Right lobe of liver (tissue), 6 donors: ENCODE results near the gene DNAH2. TPM values are rescaled to one million over a fixed set of nuclear protein-coding genes. Genes with fewer than 3 reads are reported as not detected.

ENCODE experiments used
- ATAC-seq, 4 donors: fragments of 200-7000 bp; cut with Tn5 transposase; one replicate each; pipeline ENCODE4 v1.9.1; 2020; ENCODE audit warnings: mild to moderate bottlenecking in 4 of 4, moderate library complexity in 4 of 4
- DNase-seq, 3 donors: peaks; one replicate each; pipeline ENCODE4 v3.0.0-alpha.2; 2020
- H3K27ac ChIP-seq, 3 donors: fragments of 200-600 bp; one replicate each; pipeline ENCODE4 v1.8.0; 2022
- H3K27me3 ChIP-seq, 2 donors: fragments of 200-600 bp; one replicate each; pipeline ENCODE4 v1.8.0; 2022
- H3K36me3 ChIP-seq, 4 donors: fragments of 200-600 bp; sonication (generic) in 1 of 4; one replicate each; pipeline versions ENCODE4 v1.5.1 to v1.8.0; 2017 to 2022; ENCODE audit warnings: control low read depth in 1 of 4
- H3K4me1 ChIP-seq, 4 donors: fragments of 200-600 bp; sonication (generic) in 1 of 4; one replicate each; pipeline versions ENCODE4 v1.5.1 to v1.8.0; 2017 to 2022; ENCODE audit warnings: control low read depth in 1 of 4
- H3K4me3 ChIP-seq, 3 donors: fragments of 200-600 bp; one replicate each; pipeline ENCODE4 v1.8.0; 2022
- H3K9me3 ChIP-seq, 4 donors: fragments of 200-600 bp; sonication (generic) in 1 of 4; one replicate each; pipeline versions ENCODE4 v1.5.1 to v1.8.0; 2017 to 2022; ENCODE audit warnings: control low read depth in 1 of 4
- CTCF ChIP-seq, 4 donors: fragments of 200-600 bp in 3 of 4; fragments of 450-650 bp in 1 of 4; IDR thresholded peaks; one replicate each; pipeline versions ENCODE4 v1.5.1 to v1.8.0; 2016 to 2022; ENCODE audit warnings: antibody characterized with exemption in 4 of 4, mild to moderate bottlenecking in 2 of 4
- POLR2A ChIP-seq: fragments of 450-650 bp; IDR thresholded peaks from one replicate; pipeline ENCODE4 v1.6.1; 2017; ENCODE audit warnings: antibody characterized with exemption, mild to moderate bottlenecking
- WGBS: methylation state at CpG from one replicate; pipeline ENCODE4 v1.1.6; 2018; ENCODE audit warnings: low coverage, low lambda C conversion rate; ENCODE audit not compliant: insufficient coverage; ENCODE audit errors: missing lambda C conversion rate; 5-methylcytosine and 5-hydroxymethylcytosine counted together
- intact Hi-C, 2 donors: fragments of 100-400 bp; cut with DNase I; formaldehyde crosslinking; loops; one replicate each; pipeline versions ENCODE4 v1.11.2 to v1.14.1; 2022
- total RNA-seq, 6 experiments: library from RNA; depleted of rRNA in 2 of 6; stranded (reverse); fragments of >200 nt in 2 of 6; fragmentation: NEBNext Ultra II Directional in 3 of 6; extraction: Animal tissue kit (Norgen Biotek cat#: 25700) in 3 of 6; gene quantifications; one replicate each; pipeline versions ENCODE4 v1.1.0 to v1.2.4, GENCODE V29; 2016 to 2023
- donor health status: DM: no; HTN: yes; CAD: no.
- donor health status: DM: no; HTN: no; CAD: no.
- donor health status: DM: no; HTN: no; CAD: no.
- donor health status: DM: no; HTN: yes; CAD: no.
- donor health status: DM: no; HTN: yes; CAD: no.

Gene DNAH2
- total RNA-seq, 6 experiments from 2014 or later = 0.12 to 0.38 (median 0.27) TPM

GRCh38 chr17:7739746-7740145, 22.2 kb downstream of the DNAH2 start:
- no peak for TF ChIP-seq POLR2A
- no peak for TF ChIP-seq CTCF (IDR thresholded peaks at IDR 0.05)
- Histone ChIP-seq H3K27me3 (no peaks in the 10 kb centered on the region), H3K36me3 (no peaks in the 10 kb centered on the region), H3K27ac (no peak overlapping the region), H3K9me3 (no peaks in the 10 kb centered on the region), H3K4me3 (no peak overlapping the region), H3K4me1 (no peaks in the 10 kb centered on the region)
- DNase-seq (no peak), ATAC-seq (no peak)
- 55% methylated on average over 13 of the region's 14 CpGs for WGBS
- intact Hi-C loops = no loop called here

GRCh38 chr17:7740481-7741001, 23.0 kb downstream of the DNAH2 start:
- DNase-seq = peak in 2 of 3 donors; percentile 39 to 58
- no peaks in the 10 kb centered on the region for H3K27me3 ChIP-seq
- WGBS = 54% methylated on average over 27 of the region's 42 CpGs

GRCh38 chr17:7742729-7743128, 25.2 kb downstream of the DNAH2 start:
- Histone ChIP-seq H3K27ac (no peak overlapping the region), H3K4me1 (no peaks in the 10 kb centered on the region), H3K9me3 (no peaks in the 10 kb centered on the region), H3K27me3 (no peaks in the 10 kb centered on the region), H3K4me3 (no peak overlapping the region), H3K36me3 (no peaks in the 10 kb centered on the region)
- intact Hi-C loops = no loop called here
- TF ChIP-seq CTCF (IDR thresholded peaks at IDR 0.05) = no peak
- no peak for TF ChIP-seq POLR2A
- ATAC-seq = no peak
- no peak for DNase-seq
- 70% methylated on average over 5 of the region's 10 CpGs for WGBS

More at GRCh38 chr17:7740481-7741001, 23.0 kb downstream of the DNAH2 start:
- intact Hi-C loops = no loop called here
- no peaks in the 10 kb centered on the region for H3K36me3 ChIP-seq
- TF ChIP-seq POLR2A = no peak
- TF ChIP-seq CTCF (IDR thresholded peaks at IDR 0.05) = no peak
- H3K27ac ChIP-seq = no peak overlapping the region
- ATAC-seq = peak; percentile 22 to 36 (median 34)
- no peaks in the 10 kb centered on the region for H3K9me3 ChIP-seq
- H3K4me1 ChIP-seq = no peaks in the 10 kb centered on the region
- H3K4me3 ChIP-seq = peak overlapping the region in 1 of 3 donors; percentile 23

- TF ChIP-seq CTCF (IDR thresholded peaks at IDR 0.05) (no peak), POLR2A (no peak)
- intact Hi-C loops = no loop called here
- no peak overlapping the region for H3K27ac ChIP-seq
Measured at GRCh38 chr17:7744416-7744815, 26.9 kb downstream of the DNAH2 start.

More at GRCh38 chr17:7744416-7744815, 26.9 kb downstream of the DNAH2 start:
- ATAC-seq (no peak), DNase-seq (no peak)
- Histone ChIP-seq H3K9me3 (no peaks in the 10 kb centered on the region), H3K27me3 (no peaks in the 10 kb centered on the region), H3K4me1 (no peaks in the 10 kb centered on the region), H3K4me3 (no peak overlapping the region), H3K36me3 (no peaks in the 10 kb centered on the region)
- 50% methylated on average over 7 of the region's 8 CpGs for WGBS
